Astrocyte (in vitro differentiated cells and primary cell): ENCODE measurements around the gene DHRS9. TPM values are rescaled to one million over a fixed set of nuclear protein-coding genes. Genes with fewer than 3 reads are reported as not detected.

Source experiments
- DNase-seq: peaks from one replicate; pipeline ENCODE4 v3.0.0-alpha.2; 2010; ENCODE audit warnings: low read depth
- FAIRE-seq: peaks from 2 replicates; lab custom pipeline; 2011; peaks lifted over from hg19 to GRCh38; lab: Jason Lieb, UNC
- H2AFZ ChIP-seq: 2 replicates; pipeline ENCODE4 v1.6.0; 2012; ENCODE audit warnings: low read depth, low read length, inconsistent platforms
- H3K27ac ChIP-seq: 2 replicates; pipeline ENCODE4 v1.5.1; 2011; ENCODE audit warnings: low read depth, low read length, inconsistent platforms
- H3K27me3 ChIP-seq: 2 replicates; pipeline ENCODE4 v1.6.0; 2011; ENCODE audit warnings: low read length, inconsistent platforms; ENCODE audit not compliant: insufficient read depth
- H3K36me3 ChIP-seq: 2 replicates; pipeline ENCODE4 v1.5.1; 2011; ENCODE audit warnings: low read length, inconsistent platforms; ENCODE audit not compliant: insufficient read depth
- H3K4me1 ChIP-seq: 2 replicates; pipeline ENCODE4 v1.5.1; 2011; ENCODE audit warnings: low read length, inconsistent platforms; ENCODE audit not compliant: insufficient read depth
- H3K4me2 ChIP-seq: 2 replicates; pipeline ENCODE4 v1.6.0; 2012; ENCODE audit warnings: low read length, inconsistent platforms
- H3K4me3 ChIP-seq: 2 replicates; pipeline ENCODE4 v1.5.1; 2011; ENCODE audit warnings: low read depth, mild to moderate bottlenecking, low read length, inconsistent platforms; ENCODE audit not compliant: insufficient read depth
- H3K79me2 ChIP-seq: 2 replicates; pipeline ENCODE4 v1.6.0; 2012; ENCODE audit warnings: mild to moderate bottlenecking, low read length, inconsistent platforms; ENCODE audit not compliant: insufficient read depth
- H3K9ac ChIP-seq: 2 replicates; pipeline ENCODE4 v1.6.0; 2012; ENCODE audit warnings: mild to moderate bottlenecking, low read length, inconsistent platforms
- H3K9me3 ChIP-seq: 2 replicates; pipeline ENCODE4 v1.5.1; 2012; ENCODE audit warnings: low read depth, mild to moderate bottlenecking, low read length, inconsistent platforms; ENCODE audit not compliant: insufficient read depth
- H4K20me1 ChIP-seq: 2 replicates; pipeline ENCODE4 v1.6.0; 2012; ENCODE audit warnings: low read length, inconsistent platforms; ENCODE audit not compliant: insufficient read depth
- H3K27ac Mint-ChIP-seq: one replicate; pipeline ENCODE4 v1.8.0; 2021; ENCODE audit warnings: mild to moderate bottlenecking, mixed read lengths; ENCODE audit not compliant: unreplicated experiment
- H3K27me3 Mint-ChIP-seq: one replicate; pipeline ENCODE4 v1.8.0; 2021; ENCODE audit warnings: low read depth, mixed read lengths; ENCODE audit not compliant: unreplicated experiment
- H3K36me3 Mint-ChIP-seq: one replicate; pipeline ENCODE4 v1.8.0; 2021; ENCODE audit warnings: low read depth, mixed read lengths; ENCODE audit not compliant: unreplicated experiment
- H3K4me1 Mint-ChIP-seq: one replicate; pipeline ENCODE4 v1.8.0; 2021; ENCODE audit warnings: low read depth, mixed read lengths; ENCODE audit not compliant: unreplicated experiment
- H3K4me3 Mint-ChIP-seq: one replicate; pipeline ENCODE4 v1.8.0; 2021; ENCODE audit warnings: mild to moderate bottlenecking, moderate library complexity, mixed read lengths; ENCODE audit not compliant: unreplicated experiment
- H3K9me3 Mint-ChIP-seq: one replicate; pipeline ENCODE4 v1.8.0; 2021; ENCODE audit warnings: mild to moderate bottlenecking, mixed read lengths; ENCODE audit not compliant: unreplicated experiment
- EZH2 ChIP-seq: IDR thresholded peaks from 2 replicates; pipeline ENCODE4 v1.6.1; 2012; ENCODE audit warnings: mild to moderate bottlenecking, low read length, inconsistent platforms; ENCODE audit not compliant: insufficient read depth
- total RNA-seq: library from RNA; stranded (reverse); gene quantifications from 2 replicates; pipeline ENCODE4 v1.2.1, GENCODE V29; 2021
- TF ChIP-seq, protein P1 (sequence below): IDR thresholded peaks from 2 replicates; pipeline ENCODE4 v1.5.1; 2011; ENCODE audit warnings: low read depth, mild to moderate bottlenecking, inconsistent platforms, low read length, moderate library complexity; ENCODE audit not compliant: insufficient read depth

DHRS9 gene
- total RNA-seq, 1 donor from 2014 or later: not detected

- Mint-ChIP-seq H3K27ac (no peak overlapping the region), H3K9me3 (no peaks in the 10 kb centered on the region), H3K27me3 (peaks cover 2% of the 10 kb centered on the region), H3K36me3 (peaks cover 2% of the 10 kb centered on the region), H3K4me3 (no peak overlapping the region), H3K4me1 (peaks cover 12% of the 10 kb centered on the region)
- no peak for TF ChIP-seq EZH2
- TF ChIP-seq, protein P1, sequence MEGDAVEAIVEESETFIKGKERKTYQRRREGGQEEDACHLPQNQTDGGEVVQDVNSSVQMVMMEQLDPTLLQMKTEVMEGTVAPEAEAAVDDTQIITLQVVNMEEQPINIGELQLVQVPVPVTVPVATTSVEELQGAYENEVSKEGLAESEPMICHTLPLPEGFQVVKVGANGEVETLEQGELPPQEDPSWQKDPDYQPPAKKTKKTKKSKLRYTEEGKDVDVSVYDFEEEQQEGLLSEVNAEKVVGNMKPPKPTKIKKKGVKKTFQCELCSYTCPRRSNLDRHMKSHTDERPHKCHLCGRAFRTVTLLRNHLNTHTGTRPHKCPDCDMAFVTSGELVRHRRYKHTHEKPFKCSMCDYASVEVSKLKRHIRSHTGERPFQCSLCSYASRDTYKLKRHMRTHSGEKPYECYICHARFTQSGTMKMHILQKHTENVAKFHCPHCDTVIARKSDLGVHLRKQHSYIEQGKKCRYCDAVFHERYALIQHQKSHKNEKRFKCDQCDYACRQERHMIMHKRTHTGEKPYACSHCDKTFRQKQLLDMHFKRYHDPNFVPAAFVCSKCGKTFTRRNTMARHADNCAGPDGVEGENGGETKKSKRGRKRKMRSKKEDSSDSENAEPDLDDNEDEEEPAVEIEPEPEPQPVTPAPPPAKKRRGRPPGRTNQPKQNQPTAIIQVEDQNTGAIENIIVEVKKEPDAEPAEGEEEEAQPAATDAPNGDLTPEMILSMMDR: no peak
- Histone ChIP-seq H2AFZ (peak overlapping the region; percentile 34), H3K36me3 (no peaks in the 10 kb centered on the region), H3K9me3 (no peaks in the 10 kb centered on the region), H3K27me3 (no peaks in the 10 kb centered on the region), H3K4me3 (no peak overlapping the region), H3K4me2 (no peak overlapping the region), H3K79me2 (no peaks in the 10 kb centered on the region), H3K27ac (no peak overlapping the region), H3K4me1 (no peaks in the 10 kb centered on the region), H3K9ac (no peak overlapping the region), H4K20me1 (no peaks in the 10 kb centered on the region)
- FAIRE-seq (no peak), DNase-seq (peak; percentile 5)
Observed at GRCh38 chr2:169136885-169137534, 67.6 kb downstream of the DHRS9 start.

DNA sequence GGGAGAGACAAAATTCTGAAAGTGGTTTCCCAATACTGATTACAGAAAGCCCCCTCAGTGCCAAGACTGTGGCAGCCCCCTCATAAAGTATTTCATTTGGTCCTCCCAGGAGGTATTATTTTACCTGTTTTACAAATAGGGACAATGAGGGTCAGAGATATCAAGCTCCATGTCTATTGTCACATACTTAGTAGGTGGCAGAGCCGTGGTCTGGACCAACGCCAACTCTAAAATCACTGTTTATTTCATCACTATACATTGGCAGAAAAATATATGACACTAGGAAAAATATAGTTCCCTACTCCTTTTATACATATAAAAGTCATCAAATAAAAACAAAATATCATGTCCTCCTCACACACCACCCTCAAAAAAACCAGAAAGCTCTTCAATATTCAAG, 68.6 kb downstream of the DHRS9 start:
- no peak for FAIRE-seq
- H3K4me3 Mint-ChIP-seq: no peak overlapping the region
- H3K79me2 ChIP-seq: no peaks in the 10 kb centered on the region
- peaks cover 12% of the 10 kb centered on the region for H3K4me1 Mint-ChIP-seq
- H3K4me3 ChIP-seq: no peak overlapping the region
- H3K27ac ChIP-seq: no peak overlapping the region
- H3K27me3 Mint-ChIP-seq: peaks cover 2% of the 10 kb centered on the region
- TF ChIP-seq, protein P1: no peak
- TF ChIP-seq EZH2: no peak
- H3K36me3 Mint-ChIP-seq: peaks cover 2% of the 10 kb centered on the region
- H2AFZ ChIP-seq: no peak overlapping the region
- H3K9me3 ChIP-seq: no peaks in the 10 kb centered on the region
- H3K4me2 ChIP-seq: no peak overlapping the region
- no peaks in the 10 kb centered on the region for H3K9me3 Mint-ChIP-seq
- no peaks in the 10 kb centered on the region for H3K27me3 ChIP-seq
- H3K27ac Mint-ChIP-seq: no peak overlapping the region
- H3K9ac ChIP-seq: no peak overlapping the region
- no peaks in the 10 kb centered on the region for H3K4me1 ChIP-seq
- no peak for DNase-seq
- no peaks in the 10 kb centered on the region for H4K20me1 ChIP-seq
- H3K36me3 ChIP-seq: no peaks in the 10 kb centered on the region

DNA sequence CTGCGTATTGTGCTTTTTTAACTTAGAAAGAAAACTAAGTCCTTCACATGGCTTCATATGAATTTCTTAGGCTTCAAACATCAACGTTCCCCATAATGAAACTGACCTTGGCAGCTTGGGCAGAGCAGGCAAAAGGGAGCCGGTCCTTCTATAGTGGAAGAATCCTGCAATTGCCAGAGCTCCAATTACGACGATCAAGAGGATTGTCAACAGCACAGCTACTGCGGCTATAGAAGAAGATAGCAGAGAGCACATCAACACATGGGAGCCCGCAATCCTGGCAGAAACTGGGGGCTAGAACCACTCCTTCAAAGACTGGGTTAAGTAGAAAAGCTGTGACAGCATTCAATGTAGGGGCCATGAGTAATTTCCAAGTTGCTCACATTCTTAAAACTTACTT, 69.8 kb downstream of the DHRS9 start:
- peaks cover 2% of the 10 kb centered on the region for H3K36me3 Mint-ChIP-seq
- no peaks in the 10 kb centered on the region for H3K9me3 Mint-ChIP-seq
- Histone ChIP-seq H3K4me2 (no peak overlapping the region), H3K9ac (no peak overlapping the region), H3K79me2 (no peaks in the 10 kb centered on the region), H3K27ac (no peak overlapping the region), H4K20me1 (no peaks in the 10 kb centered on the region), H2AFZ (no peak overlapping the region), H3K9me3 (no peaks in the 10 kb centered on the region), H3K4me1 (no peaks in the 10 kb centered on the region), H3K27me3 (no peaks in the 10 kb centered on the region), H3K36me3 (no peaks in the 10 kb centered on the region), H3K4me3 (no peak overlapping the region)
- peaks cover 12% of the 10 kb centered on the region for H3K4me1 Mint-ChIP-seq
- DNase-seq (no peak), FAIRE-seq (no peak)
- H3K27ac Mint-ChIP-seq: no peak overlapping the region
- TF ChIP-seq, protein P1: no peak
- no peak for TF ChIP-seq EZH2
- no peak overlapping the region for H3K4me3 Mint-ChIP-seq
- peaks cover 2% of the 10 kb centered on the region for H3K27me3 Mint-ChIP-seq
